Neuronal stem cell (in vitro differentiated cells): ENCODE results near the gene PDLIM5.
"Not testable (repeated sequence)": the region's sequence is repeated elsewhere in the genome, so short reads cannot be mapped to it uniquely, and the experiment has no call there.

Source experiments
- DNase-seq: peaks from one replicate; pipeline ENCODE4 v3.0.0-alpha.2; 2013; ENCODE audit warnings: low spot score
- H2AFZ ChIP-seq: one replicate; pipeline ENCODE4 v1.6.1; 2013; ENCODE audit warnings: mild to moderate bottlenecking, low read length, inconsistent platforms
- H2AK5ac ChIP-seq: 2 replicates; pipeline ENCODE4 v1.6.1; 2013; ENCODE audit warnings: low read depth, mild to moderate bottlenecking, inconsistent platforms, low read length, moderate library complexity, mixed read lengths
- H2BK120ac ChIP-seq: 2 replicates; pipeline ENCODE4 v1.6.1; 2013; ENCODE audit warnings: low read depth, mild to moderate bottlenecking, inconsistent platforms, low read length, moderate library complexity, mixed read lengths
- H2BK12ac ChIP-seq: one replicate; pipeline ENCODE4 v1.6.1; 2013; ENCODE audit warnings: low read length, inconsistent platforms
- H2BK15ac ChIP-seq: 2 replicates; pipeline ENCODE4 v1.6.1; 2013; ENCODE audit warnings: mild to moderate bottlenecking, low read length, inconsistent platforms, mixed read lengths
- H2BK5ac ChIP-seq: one replicate; pipeline ENCODE4 v1.6.1; 2013; ENCODE audit warnings: inconsistent platforms, mild to moderate bottlenecking, low read length, moderate library complexity
- H3K14ac ChIP-seq: one replicate; pipeline ENCODE4 v1.6.1; 2013; ENCODE audit warnings: low read length, inconsistent platforms
- H3K18ac ChIP-seq: 2 replicates; pipeline ENCODE4 v1.6.1; 2013; ENCODE audit warnings: low read length, inconsistent platforms
- H3K23ac ChIP-seq: 2 replicates; pipeline ENCODE4 v1.6.1; 2013; ENCODE audit warnings: low read depth, mild to moderate bottlenecking, mixed read lengths, low read length, inconsistent platforms; ENCODE audit not compliant: poor library complexity
- H3K27ac ChIP-seq: replicated peaks from 3 replicates; pipeline ENCODE4 v1.5.1; 2013; ENCODE audit warnings: low read length, inconsistent platforms
- H3K27me3 ChIP-seq, 3 experiments: 2 replicates each; pipeline ENCODE4 v1.6.1; 2013; ENCODE audit warnings: low read length in 3 of 3, mild to moderate bottlenecking in 2 of 3, inconsistent platforms in 1 of 3, low read depth in 1 of 3, mixed read lengths in 1 of 3, moderate library complexity in 1 of 3; ENCODE audit not compliant: control insufficient read depth in 3 of 3, insufficient read depth in 3 of 3
- H3K36me3 ChIP-seq, 2 donors: replicated peaks in 1 of 2; 2 replicates each; pipeline ENCODE4 v1.6.1; 2013; ENCODE audit warnings: low read length in 2 of 2; ENCODE audit not compliant: control insufficient read depth in 2 of 2, insufficient read depth in 2 of 2
- H3K4ac ChIP-seq: 2 replicates; pipeline ENCODE4 v1.6.1; 2013; ENCODE audit warnings: inconsistent platforms, mild to moderate bottlenecking, low read length, moderate library complexity
- H3K4me1 ChIP-seq, 2 donors: 1 replicate in 1 of 2; 2 replicates in 1 of 2; pipeline ENCODE4 v1.6.1; 2013; ENCODE audit warnings: low read length in 2 of 2, low read depth in 1 of 2; ENCODE audit not compliant: control insufficient read depth in 2 of 2, insufficient read depth in 1 of 2
- H3K4me2 ChIP-seq: one replicate; pipeline ENCODE4 v1.6.1; 2013; ENCODE audit warnings: mild to moderate bottlenecking, low read length, inconsistent platforms; ENCODE audit not compliant: insufficient read depth, poor library complexity, severe bottlenecking
- H3K4me3 ChIP-seq, 2 donors: 2 replicates each; pipeline ENCODE4 v1.5.1; 2013; ENCODE audit warnings: low read length in 2 of 2, mild to moderate bottlenecking in 2 of 2, inconsistent platforms in 1 of 2, moderate library complexity in 1 of 2
- H3K79me1 ChIP-seq: one replicate; pipeline ENCODE4 v1.6.1; 2013; ENCODE audit warnings: low read depth, mild to moderate bottlenecking, inconsistent platforms, low read length, moderate library complexity
- H3K9ac ChIP-seq: one replicate; pipeline ENCODE4 v1.6.1; 2013; ENCODE audit warnings: mild to moderate bottlenecking, low read depth, low read length, inconsistent platforms; ENCODE audit not compliant: poor library complexity
- H3K9me3 ChIP-seq, 2 donors: replicated peaks in 1 of 2; 2 replicates each; pipeline versions ENCODE3 to v1.6.1; 2013; ENCODE audit warnings: low read length in 2 of 2, mild to moderate bottlenecking in 2 of 2, inconsistent platforms in 1 of 2, low read depth in 1 of 2, mixed read lengths in 1 of 2, moderate library complexity in 1 of 2; ENCODE audit not compliant: control insufficient read depth in 2 of 2, insufficient read depth in 1 of 2
- H4K8ac ChIP-seq: one replicate; pipeline ENCODE4 v1.6.1; 2013; ENCODE audit warnings: low read depth, mild to moderate bottlenecking, inconsistent platforms, low read length, moderate library complexity
- H4K91ac ChIP-seq: one replicate; pipeline ENCODE4 v1.6.1; 2013; ENCODE audit warnings: low read length, low read depth, mild to moderate bottlenecking, inconsistent platforms; ENCODE audit not compliant: poor library complexity
- WGBS, 2 donors: extraction: QIAGEN DNeasy Blood & Tissue Kit; methylation state at CpG; one replicate each; pipeline ENCODE4 v1.1.7; 2013; ENCODE audit warnings: missing lambda C conversion rate in 2 of 2, mixed read lengths in 1 of 2; ENCODE audit not compliant: insufficient read length in 2 of 2, insufficient replicate concordance in 1 of 2; ENCODE audit errors: extremely low coverage in 2 of 2; 5-methylcytosine and 5-hydroxymethylcytosine counted together

Gene PDLIM5

DNA sequence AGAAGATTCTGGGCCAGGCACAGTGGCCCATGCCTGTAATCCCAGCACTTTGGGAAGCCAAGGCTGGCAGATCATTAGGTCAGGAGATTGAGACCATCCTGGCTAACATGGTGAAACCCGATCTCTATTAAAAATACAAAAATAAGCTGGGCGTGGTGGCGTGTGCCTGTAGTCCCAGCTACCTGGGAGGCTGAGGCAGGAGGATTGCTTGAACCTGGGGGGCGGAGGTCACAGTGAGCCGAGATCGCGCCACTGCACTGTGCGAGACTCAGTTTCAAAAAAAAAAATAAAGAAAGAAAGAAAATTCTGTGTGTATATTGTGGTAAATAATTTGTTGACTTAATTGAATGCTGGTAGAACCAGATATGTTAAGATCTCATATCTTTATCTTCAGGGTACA is 177.3 kb downstream of the PDLIM5 start:
- H3K79me1 ChIP-seq, H3K18ac ChIP-seq, H2BK15ac ChIP-seq, H3K9ac ChIP-seq, H2BK12ac ChIP-seq, H4K91ac ChIP-seq, H3K4me2 ChIP-seq, H3K23ac ChIP-seq, H3K27ac ChIP-seq, H4K8ac ChIP-seq, H3K14ac ChIP-seq, H3K4me1 ChIP-seq, H2AFZ ChIP-seq, H2BK120ac ChIP-seq, H3K4ac ChIP-seq, H3K36me3 ChIP-seq, H3K4me3 ChIP-seq, H3K27me3 ChIP-seq, H2AK5ac ChIP-seq, H2BK5ac ChIP-seq, DNase-seq, H3K9me3 ChIP-seq: not testable (repeated sequence)
- no CpG with 5 or more reads among the region's 8 CpGs for WGBS, 2 donors

DNA sequence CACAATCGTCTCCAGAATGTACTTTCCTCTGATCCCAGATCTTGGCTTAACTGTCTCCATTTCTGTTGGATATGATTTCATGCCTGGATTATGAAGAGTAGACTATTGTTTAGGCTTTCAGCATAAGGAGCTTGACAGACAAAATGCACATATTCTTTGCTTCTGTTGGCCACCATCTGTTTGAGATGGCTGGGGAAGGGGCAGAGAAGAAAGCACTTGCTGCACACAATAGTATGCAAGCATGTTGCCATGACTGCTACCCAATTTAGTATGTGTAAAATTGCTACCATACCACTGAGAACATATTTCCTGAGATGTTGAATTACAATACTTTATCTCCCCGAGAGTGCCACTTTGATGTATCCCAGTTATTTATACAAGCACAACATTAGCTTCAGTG is 178.1 kb downstream of the PDLIM5 start:
- no peak overlapping the region for H3K4me2 ChIP-seq
- no peak overlapping the region for H2BK120ac ChIP-seq
- H2BK12ac ChIP-seq, result no peak overlapping the region
- H4K8ac ChIP-seq, result no peak overlapping the region
- no peak for DNase-seq
- no peak overlapping the region for H3K23ac ChIP-seq
- H3K36me3 ChIP-seq, result peaks cover 0 to 2% of the 10 kb centered on the region in 2 donors
- no peak overlapping the region for H4K91ac ChIP-seq
- H3K9ac ChIP-seq, result no peak overlapping the region
- whole genome bisulfite sequencing, 2 donors, result no CpG with 5 or more reads among the region's 2 CpGs
- H2AK5ac ChIP-seq, result no peak overlapping the region
- no peak overlapping the region for H2BK15ac ChIP-seq
- H3K9me3 ChIP-seq, result no peaks in the 10 kb centered on the region
- H2BK5ac ChIP-seq, result no peak overlapping the region
- peaks cover 4 to 7% of the 10 kb centered on the region in 2 donors for H3K4me1 ChIP-seq
- H3K27ac ChIP-seq, result no peak overlapping the region
- H3K27me3 ChIP-seq, result no peaks in the 10 kb centered on the region
- peaks cover 1% of the 10 kb centered on the region for H3K79me1 ChIP-seq
- no peak overlapping the region for H3K18ac ChIP-seq
- H3K4me3 ChIP-seq, result no peak overlapping the region
- no peak overlapping the region for H2AFZ ChIP-seq
- H3K4ac ChIP-seq, result no peak overlapping the region
- H3K14ac ChIP-seq, result no peak overlapping the region

DNA sequence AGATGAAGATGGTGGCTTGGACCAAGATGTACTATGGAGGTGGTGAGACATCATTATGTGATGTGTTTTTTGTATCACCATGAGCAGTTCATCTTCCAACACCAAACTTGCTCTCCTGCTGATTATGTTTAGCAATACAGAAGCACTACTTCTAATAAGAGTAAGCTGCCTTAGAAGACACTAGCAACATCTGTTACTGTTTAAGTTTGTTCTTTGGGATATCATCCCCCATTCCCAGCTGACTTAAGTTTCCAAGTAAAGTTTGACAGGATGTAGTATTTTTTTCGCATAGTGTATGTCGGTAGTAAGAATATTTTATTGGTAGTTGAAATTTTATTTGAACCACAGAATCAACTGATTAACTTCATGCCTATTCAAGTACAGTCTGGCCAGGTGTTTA is 182.5 kb downstream of the PDLIM5 start:
- H3K18ac ChIP-seq, result no peak overlapping the region
- H3K4me3 ChIP-seq, result no peak overlapping the region
- no peak for DNase-seq
- H2BK5ac ChIP-seq, result no peak overlapping the region
- no peak overlapping the region for H3K4me2 ChIP-seq
- no peaks in the 10 kb centered on the region for H3K27me3 ChIP-seq
- H4K91ac ChIP-seq, result no peak overlapping the region
- H3K9me3 ChIP-seq, result no peaks in the 10 kb centered on the region
- H2BK120ac ChIP-seq, result no peak overlapping the region
- H3K36me3 ChIP-seq, result peaks cover 0 to 2% of the 10 kb centered on the region in 2 donors
- no peak overlapping the region for H2BK15ac ChIP-seq
- H2AFZ ChIP-seq, result no peak overlapping the region
- no peak overlapping the region for H3K4ac ChIP-seq
- no peak overlapping the region for H2BK12ac ChIP-seq
- H3K27ac ChIP-seq, result no peak overlapping the region
- H3K23ac ChIP-seq, result no peak overlapping the region
- no peak overlapping the region for H4K8ac ChIP-seq
- H3K9ac ChIP-seq, result no peak overlapping the region
- H3K14ac ChIP-seq, result no peak overlapping the region
- peaks cover 1% of the 10 kb centered on the region for H3K79me1 ChIP-seq
- H3K4me1 ChIP-seq, result peaks cover 4 to 7% of the 10 kb centered on the region in 2 donors
- H2AK5ac ChIP-seq, result no peak overlapping the region
- 100% methylated on average over 2 of the region's 2 CpGs; no CpG with 5 or more reads in 1 of the 2 donors for WGBS, 2 donors

DNA sequence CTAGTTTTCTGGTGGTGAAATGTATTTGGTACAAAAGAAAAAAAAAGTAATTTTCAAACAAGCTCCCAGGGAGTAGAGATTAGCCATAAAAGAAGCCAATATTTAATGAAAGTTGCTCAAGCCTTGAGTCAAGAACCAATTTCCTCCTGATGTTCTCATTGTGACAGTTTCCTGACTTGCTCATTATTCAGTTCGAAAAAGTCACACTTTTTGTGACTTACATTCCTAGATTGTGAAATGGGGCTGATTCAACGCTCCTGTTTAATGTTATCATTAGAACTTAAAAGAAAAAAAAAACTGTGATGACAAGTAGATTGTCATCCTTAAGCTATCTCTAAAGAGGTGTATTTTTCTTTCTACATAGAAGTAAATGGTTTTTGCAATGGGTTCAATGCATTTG is 183.4 kb downstream of the PDLIM5 start:
- Histone ChIP-seq H3K27ac (no peak overlapping the region), H4K8ac (no peak overlapping the region)
- no CpG with 5 or more reads among the region's 2 CpGs for whole genome bisulfite sequencing, 2 donors

More for the DNA sequence above, 183.4 kb downstream of the PDLIM5 start:
- peaks cover 0 to 4% of the 10 kb centered on the region in 2 donors for H3K36me3 ChIP-seq
- H2BK120ac ChIP-seq, result no peak overlapping the region
- H2AFZ ChIP-seq, result no peak overlapping the region
- no peak for DNase-seq
- H2AK5ac ChIP-seq, result no peak overlapping the region
- peaks cover 4 to 7% of the 10 kb centered on the region in 2 donors for H3K4me1 ChIP-seq
- H3K27me3 ChIP-seq, result no peaks in the 10 kb centered on the region
- no peak overlapping the region for H2BK15ac ChIP-seq
- H2BK12ac ChIP-seq, result no peak overlapping the region
- no peak overlapping the region for H2BK5ac ChIP-seq
- no peak overlapping the region for H3K14ac ChIP-seq
- H3K4ac ChIP-seq, result no peak overlapping the region
- no peak overlapping the region for H3K18ac ChIP-seq
- no peaks in the 10 kb centered on the region for H3K79me1 ChIP-seq
- no peak overlapping the region for H3K4me2 ChIP-seq
- H3K4me3 ChIP-seq, result no peak overlapping the region
- no peak overlapping the region for H3K9ac ChIP-seq
- no peak overlapping the region for H4K91ac ChIP-seq
- no peak overlapping the region for H3K23ac ChIP-seq
- H3K9me3 ChIP-seq, result no peaks in the 10 kb centered on the region
